Measurements from ENCODE around the gene NF1. TPM values are rescaled to one million over a fixed set of nuclear protein-coding genes. Genes with fewer than 3 reads are reported as not detected.
"Not testable (repeated sequence)": the region's sequence is repeated elsewhere in the genome, so short reads cannot be mapped to it uniquely, and the experiment has no call there.

NF1 gene
- total RNA-seq, 1 donor from 2014 or later: 42.5 TPM

DNA sequence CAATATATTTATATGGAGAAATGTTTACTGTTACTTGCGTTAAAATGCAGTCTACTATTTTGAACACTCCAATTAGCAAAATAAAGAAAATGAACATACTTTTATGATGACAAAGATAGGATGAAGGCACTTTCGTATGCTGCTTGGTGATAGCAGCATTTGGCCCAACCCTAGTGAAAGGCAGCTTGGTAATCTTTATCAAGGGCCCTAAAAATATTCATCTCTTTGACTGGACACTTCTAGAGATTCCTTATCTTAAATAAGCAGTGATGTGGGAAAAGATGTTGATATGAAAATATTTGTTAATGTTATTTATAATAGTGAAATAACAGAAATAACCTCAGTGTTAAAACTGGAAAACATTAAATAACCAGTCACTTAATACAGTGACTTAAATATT is 79.4 kb downstream of the NF1 start:
- TF ChIP-seq, protein P1, sequence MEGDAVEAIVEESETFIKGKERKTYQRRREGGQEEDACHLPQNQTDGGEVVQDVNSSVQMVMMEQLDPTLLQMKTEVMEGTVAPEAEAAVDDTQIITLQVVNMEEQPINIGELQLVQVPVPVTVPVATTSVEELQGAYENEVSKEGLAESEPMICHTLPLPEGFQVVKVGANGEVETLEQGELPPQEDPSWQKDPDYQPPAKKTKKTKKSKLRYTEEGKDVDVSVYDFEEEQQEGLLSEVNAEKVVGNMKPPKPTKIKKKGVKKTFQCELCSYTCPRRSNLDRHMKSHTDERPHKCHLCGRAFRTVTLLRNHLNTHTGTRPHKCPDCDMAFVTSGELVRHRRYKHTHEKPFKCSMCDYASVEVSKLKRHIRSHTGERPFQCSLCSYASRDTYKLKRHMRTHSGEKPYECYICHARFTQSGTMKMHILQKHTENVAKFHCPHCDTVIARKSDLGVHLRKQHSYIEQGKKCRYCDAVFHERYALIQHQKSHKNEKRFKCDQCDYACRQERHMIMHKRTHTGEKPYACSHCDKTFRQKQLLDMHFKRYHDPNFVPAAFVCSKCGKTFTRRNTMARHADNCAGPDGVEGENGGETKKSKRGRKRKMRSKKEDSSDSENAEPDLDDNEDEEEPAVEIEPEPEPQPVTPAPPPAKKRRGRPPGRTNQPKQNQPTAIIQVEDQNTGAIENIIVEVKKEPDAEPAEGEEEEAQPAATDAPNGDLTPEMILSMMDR (IDR thresholded peaks at IDR 0.05; ENCODE audit: borderline replicate concordance): no peak
- intact Hi-C loops (cut with micrococcal nuclease): no loop called here
- no peaks in the 10 kb centered on the region for H3K9me3 ChIP-seq (replicated peaks)
- H3K27me3 ChIP-seq (ENCODE audit: low read depth): no peaks in the 10 kb centered on the region
- H3K36me3 ChIP-seq: peaks cover 18% of the 10 kb centered on the region
- H3K4me3 ChIP-seq: no peak overlapping the region
- H3K27ac ChIP-seq (replicated peaks): no peak overlapping the region
- DNase-seq: no peak
- peaks cover 4% of the 10 kb centered on the region for H3K4me1 ChIP-seq

DNA sequence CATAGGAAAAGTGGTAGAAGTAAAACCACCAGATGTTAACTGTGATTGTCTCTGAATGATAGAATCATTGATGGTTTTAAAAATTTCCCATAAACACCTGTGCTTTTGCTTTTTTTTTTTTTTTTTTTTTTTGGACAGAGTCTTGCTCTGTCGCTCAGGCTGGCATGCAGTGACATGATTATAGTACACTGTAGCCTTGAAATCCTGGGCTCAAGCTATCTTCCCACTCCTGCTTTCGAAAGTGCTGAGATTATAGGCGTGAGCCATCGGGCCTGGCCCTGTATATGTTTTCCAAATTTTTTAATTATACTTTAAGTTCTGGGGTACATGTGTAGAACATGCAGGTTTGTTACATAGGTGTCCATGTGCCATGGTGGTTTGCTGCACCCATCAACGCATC is 80.5 kb downstream of the NF1 start:
- intact Hi-C loops (cut with micrococcal nuclease): no loop called here
- no peak for DNase-seq
- peaks cover 1% of the 10 kb centered on the region for H3K4me1 ChIP-seq
- H3K27ac ChIP-seq (replicated peaks): no peak overlapping the region
- peaks cover 12% of the 10 kb centered on the region for H3K36me3 ChIP-seq
- no peaks in the 10 kb centered on the region for H3K9me3 ChIP-seq (replicated peaks)
- H3K27me3 ChIP-seq (ENCODE audit: low read depth): no peaks in the 10 kb centered on the region
- TF ChIP-seq, protein P1 (IDR thresholded peaks at IDR 0.05; ENCODE audit: borderline replicate concordance): no peak
- H3K4me3 ChIP-seq: no peak overlapping the region

- H3K4me3 ChIP-seq; H3K4me1 ChIP-seq; H3K36me3 ChIP-seq; H3K27ac ChIP-seq (replicated peaks); DNase-seq; H3K27me3 ChIP-seq (ENCODE audit: low read depth); H3K9me3 ChIP-seq (replicated peaks); intact Hi-C loops (cut with micrococcal nuclease): not testable (repeated sequence)
These were observed 81.4 kb downstream of the NF1 start for GRCh38 chr17:31176143-31176542.

DNA sequence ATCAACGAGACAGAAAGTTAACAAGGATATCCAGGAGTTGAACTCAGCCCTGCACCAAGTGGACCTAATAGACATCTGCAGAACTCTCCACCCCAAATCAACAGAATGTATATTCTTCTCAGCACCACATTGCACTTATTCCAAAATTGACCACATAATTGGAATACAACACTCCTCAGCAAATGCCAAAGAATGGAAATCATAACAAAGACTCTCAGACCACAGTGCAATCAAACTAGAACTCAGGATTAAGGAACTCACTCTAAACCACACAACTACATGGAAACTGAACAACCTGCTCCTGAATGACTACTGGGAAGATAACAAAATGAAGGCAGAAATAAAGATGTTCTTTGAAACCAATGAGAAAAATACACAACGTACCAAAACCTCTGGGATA is 84.2 kb downstream of the NF1 start:
- H3K4me1 ChIP-seq: peaks cover 14% of the 10 kb centered on the region
- H3K27ac ChIP-seq (replicated peaks); H3K4me3 ChIP-seq; DNase-seq; intact Hi-C loops (cut with micrococcal nuclease); H3K9me3 ChIP-seq (replicated peaks); H3K27me3 ChIP-seq (ENCODE audit: low read depth): not testable (repeated sequence)
- H3K36me3 ChIP-seq: peaks cover 29% of the 10 kb centered on the region

GRCh38 chr17:31195305-31195704 is 100.5 kb downstream of the NF1 start:
- TF ChIP-seq, protein P1 (IDR thresholded peaks at IDR 0.05; ENCODE audit: borderline replicate concordance): no peak
- intact Hi-C loops (cut with micrococcal nuclease): no loop called here
- Histone ChIP-seq H3K4me3 (no peak overlapping the region), H3K4me1 (peaks cover 15% of the 10 kb centered on the region), H3K27ac (replicated peaks) (no peak overlapping the region), H3K36me3 (no peaks in the 10 kb centered on the region), H3K9me3 (replicated peaks) (peaks cover 9% of the 10 kb centered on the region), H3K27me3 (ENCODE audit: low read depth) (no peaks in the 10 kb centered on the region)
- DNase-seq: no peak

GRCh38 chr17:31198026-31198425 is 103.2 kb downstream of the NF1 start:
- H3K4me1 ChIP-seq: peaks cover 33% of the 10 kb centered on the region
- H3K36me3 ChIP-seq: peaks cover 12% of the 10 kb centered on the region
- no peak overlapping the region for H3K27ac ChIP-seq (replicated peaks)
- H3K9me3 ChIP-seq (replicated peaks): peaks cover 9% of the 10 kb centered on the region
- TF ChIP-seq, protein P1 (IDR thresholded peaks at IDR 0.05; ENCODE audit: borderline replicate concordance): no peak
- no peaks in the 10 kb centered on the region for H3K27me3 ChIP-seq (ENCODE audit: low read depth)
- no peak for DNase-seq
- H3K4me3 ChIP-seq: no peak overlapping the region
- intact Hi-C loops (cut with micrococcal nuclease): no loop called here

GRCh38 chr17:31198666-31199065 is 103.9 kb downstream of the NF1 start:
- intact Hi-C loops (cut with micrococcal nuclease); H3K27ac ChIP-seq (replicated peaks); H3K4me3 ChIP-seq; H3K9me3 ChIP-seq (replicated peaks); DNase-seq; H3K27me3 ChIP-seq (ENCODE audit: low read depth): not testable (repeated sequence)
- Histone ChIP-seq H3K36me3 (peaks cover 12% of the 10 kb centered on the region), H3K4me1 (peaks cover 34% of the 10 kb centered on the region)

Data from left ventricle myocardium inferior (tissue), 1 donor.